HG02763 (cell line): ENCODE data around the gene GOSR1.
"Not testable (repeated sequence)": the region's sequence is repeated elsewhere in the genome, so short reads cannot be mapped to it uniquely, and the experiment has no call there.

Source experiments
- ATAC-seq: cut with Tn5 transposase; IDR thresholded peaks from one replicate; pipeline ENCODE4 v1.9.1; 2021; ENCODE audit warnings: mild to moderate bottlenecking, moderate library complexity; ENCODE audit not compliant: unreplicated experiment

The GOSR1 gene

GRCh38 chr17:30559656-30560055 lies 82.4 kb downstream of the GOSR1 start:
- no peak for ATAC-seq

- not testable (repeated sequence) for ATAC-seq
Measured at GRCh38 chr17:30560117-30561026, 83.2 kb downstream of the GOSR1 start.

GRCh38 chr17:30561766-30562165 lies 84.6 kb downstream of the GOSR1 start:
- not testable (repeated sequence) for ATAC-seq

- ATAC-seq: not testable (repeated sequence)
Measured at GRCh38 chr17:30563131-30563904, 86.1 kb downstream of the GOSR1 start.

- ATAC-seq: not testable (repeated sequence)
Measured at GRCh38 chr17:30563905-30564390, 86.7 kb downstream of the GOSR1 start.

- ATAC-seq: not testable (repeated sequence)
Measured at GRCh38 chr17:30564422-30565072, 87.3 kb downstream of the GOSR1 start.

- no peak for ATAC-seq
Measured at GRCh38 chr17:30565073-30565935, 88.1 kb downstream of the GOSR1 start.

- ATAC-seq: not testable (repeated sequence)
Measured at GRCh38 chr17:30566104-30566503, 88.9 kb downstream of the GOSR1 start.

GRCh38 chr17:30566516-30567225 lies 89.5 kb downstream of the GOSR1 start:
- ATAC-seq: not testable (repeated sequence)

- no peak for ATAC-seq
Measured at GRCh38 chr17:30567231-30568116, 90.3 kb downstream of the GOSR1 start.

- ATAC-seq: no peak
Measured at GRCh38 chr17:30568117-30568430, 90.9 kb downstream of the GOSR1 start.

- not testable (repeated sequence) for ATAC-seq
Measured at GRCh38 chr17:30569531-30570175, 92.4 kb downstream of the GOSR1 start.

- no peak for ATAC-seq
Measured at GRCh38 chr17:30570191-30570590, 93.0 kb downstream of the GOSR1 start.

GRCh38 chr17:30570596-30571265 lies 93.5 kb downstream of the GOSR1 start:
- ATAC-seq: no peak

GRCh38 chr17:30571404-30571803 lies 94.2 kb downstream of the GOSR1 start:
- ATAC-seq: not testable (repeated sequence)

- no peak for ATAC-seq
Measured at GRCh38 chr17:30571921-30572320, 94.7 kb downstream of the GOSR1 start.
